PC-3 (cell line): ENCODE data around the gene C1GALT1. TPM values are rescaled to one million over a fixed set of nuclear protein-coding genes. Genes with fewer than 3 reads are reported as not detected.

ENCODE experiments used
- ATAC-seq: fragments of 200-7000 bp; cut with Tn5 transposase; 2 replicates; pipeline ENCODE4 v1.9.1; 2020; ENCODE audit warnings: mild to moderate bottlenecking, moderate library complexity
- BruUV-seq: library from RNA; stranded (reverse); fragments of 400-500 nt; replicated peaks from 2 replicates; lab custom pipeline; 2021; lab: Mats Ljungman, UMichigan
- CTCF ChIA-PET: fragments of 300-600 bp; sonication (Branson Sonifier 250); formaldehyde crosslinking; loops from one replicate; lab custom pipeline; 2022; ENCODE audit warnings: antibody characterized with exemption; lab: Charles Lee
- POLR2A ChIA-PET: fragments of 300-600 bp; sonication (Branson Sonifier 250); formaldehyde crosslinking; loops from one replicate; lab custom pipeline; 2022; ENCODE audit warnings: antibody characterized with exemption; ENCODE audit not compliant: unreplicated experiment; lab: Charles Lee
- DNase-seq: peaks from one replicate; pipeline ENCODE4 v3.0.0-alpha.2; 2015
- H2AFZ ChIP-seq: fragments of 300-600 bp; sonication (generic); 2 replicates; pipeline ENCODE4 v1.6.0; 2016; ENCODE audit warnings: antibody characterized with exemption, low read length
- H3F3A ChIP-seq: fragments of 300-600 bp; sonication (generic); one replicate; pipeline ENCODE4 v1.6.0; 2017; ENCODE audit warnings: antibody characterized with exemption, low read length, control low read depth, mild to moderate bottlenecking; ENCODE audit not compliant: unreplicated experiment
- H3K27ac ChIP-seq: fragments of 300-600 bp; sonication (generic); 2 replicates; pipeline ENCODE4 v1.5.1; 2016; ENCODE audit warnings: mild to moderate bottlenecking, low read length
- H3K27me3 ChIP-seq: fragments of 300-600 bp; sonication (generic); 2 replicates; pipeline ENCODE4 v1.6.1; 2016; ENCODE audit warnings: low read length, mixed read lengths
- H3K36me3 ChIP-seq: fragments of 300-600 bp; sonication (generic); 2 replicates; pipeline ENCODE4 v1.6.1; 2016; ENCODE audit warnings: low read depth, mixed run types, low read length, mixed read lengths
- H3K4me1 ChIP-seq: fragments of 300-600 bp; sonication (generic); 2 replicates; pipeline ENCODE4 v1.5.1; 2016; ENCODE audit warnings: low read length; ENCODE audit not compliant: insufficient read depth
- H3K4me2 ChIP-seq: fragments of 300-600 bp; sonication (generic); 2 replicates; pipeline ENCODE4 v1.6.0; 2016; ENCODE audit warnings: low read length
- H3K4me3 ChIP-seq: fragments of 300-600 bp; sonication (generic); 2 replicates; pipeline ENCODE4 v1.5.1; 2016; ENCODE audit warnings: mild to moderate bottlenecking, low read length, mixed read lengths
- H3K79me2 ChIP-seq: fragments of 300-600 bp; sonication (generic); 2 replicates; pipeline ENCODE4 v1.6.1; 2017; ENCODE audit warnings: low read length, mixed read lengths
- H3K9ac ChIP-seq: fragments of 300-600 bp; sonication (generic); 2 replicates; pipeline ENCODE4 v1.6.0; 2016; ENCODE audit warnings: mild to moderate bottlenecking, low read length
- H3K9me2 ChIP-seq: fragments of 300-600 bp; sonication (generic); replicated peaks from 2 replicates; pipeline ENCODE4 v1.6.1; 2016; ENCODE audit warnings: mixed run types, low read length, mixed read lengths
- H3K9me3 ChIP-seq: fragments of 300-600 bp; sonication (generic); 2 replicates; pipeline ENCODE4 v1.6.1; 2016; ENCODE audit warnings: low read length, mixed read lengths
- H4K20me1 ChIP-seq: fragments of 300-600 bp; sonication (generic); 2 replicates; pipeline ENCODE4 v1.6.1; 2016; ENCODE audit warnings: low read length, mixed read lengths
- EZH2 ChIP-seq: fragments of 300-600 bp; sonication (generic); IDR thresholded peaks from one replicate; pipeline ENCODE4 v1.6.1; 2017; ENCODE audit warnings: antibody characterized with exemption, mild to moderate bottlenecking, low read length; ENCODE audit not compliant: unreplicated experiment
- EZH2phosphoT487 ChIP-seq: fragments of 300-600 bp; sonication (generic); IDR thresholded peaks from 2 replicates; pipeline ENCODE4 v1.6.1; 2018; ENCODE audit warnings: mild to moderate bottlenecking, antibody characterized with exemption, low read length, borderline replicate concordance
- intact Hi-C: fragments of 100-400 bp; cut with micrococcal nuclease; formaldehyde crosslinking; loops from 2 replicates; pipeline ENCODE4 v1.9.0; 2023
- total RNA-seq: library from RNA; depleted of rRNA; stranded (reverse); fragments of >200 nt; gene quantifications from 2 replicates; pipeline ENCODE4 v1.2.3, GENCODE V29; 2014
- TF ChIP-seq, protein P1 (sequence below): fragments of 300-600 bp; sonication (generic); conservative IDR thresholded peaks from 2 replicates; pipeline ENCODE4 v1.5.1; 2017; ENCODE audit warnings: antibody characterized with exemption, low read depth, mild to moderate bottlenecking, low read length

Gene C1GALT1
- total RNA-seq, 1 experiment from 2014 or later = 32.3 TPM

DNA sequence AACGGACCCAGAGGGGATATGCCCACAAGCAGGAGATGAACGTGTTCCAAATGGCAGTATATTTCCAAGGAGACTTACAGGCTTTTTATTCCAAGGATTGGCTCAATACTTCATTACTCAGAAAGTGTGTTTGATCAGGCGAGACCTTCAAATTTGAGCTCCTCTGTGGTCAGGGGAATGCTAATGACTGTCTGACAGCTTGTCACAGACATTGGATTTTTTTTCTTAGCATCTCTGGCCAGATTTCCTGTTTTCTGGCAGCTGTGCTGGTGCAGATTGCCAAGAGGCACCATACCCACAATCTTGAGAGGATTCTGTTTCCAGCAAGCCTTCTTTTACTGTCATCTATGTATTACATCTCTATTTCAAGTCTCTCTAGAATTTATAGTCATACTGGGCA is 93.8 kb downstream of the C1GALT1 start:
- Histone ChIP-seq H3K4me1 (no peaks in the 10 kb centered on the region), H3K79me2 (no peaks in the 10 kb centered on the region), H3K36me3 (no peaks in the 10 kb centered on the region), H3K9me2 (no peaks in the 10 kb centered on the region), H3K27me3 (no peaks in the 10 kb centered on the region), H3K9ac (no peak overlapping the region), H4K20me1 (no peaks in the 10 kb centered on the region), H3K4me2 (no peak overlapping the region), H3K9me3 (no peaks in the 10 kb centered on the region), H2AFZ (no peak overlapping the region), H3K4me3 (no peak overlapping the region), H3K27ac (no peak overlapping the region), H3F3A (no peaks in the 10 kb centered on the region)
- CTCF ChIA-PET = no interaction called here
- no peak for ATAC-seq
- BruUV-seq = no TSS peak
- no peak for DNase-seq
- POLR2A ChIA-PET = interaction anchor here (0.6 kb wide), 1 partner anchor 291 kb away, joined by 3 read pairs; the partner anchor contains the start of gene MIOS
- intact Hi-C loops = no loop called here
- TF ChIP-seq EZH2phosphoT487 (no peak), EZH2 (no peak)
- TF ChIP-seq, protein P1, sequence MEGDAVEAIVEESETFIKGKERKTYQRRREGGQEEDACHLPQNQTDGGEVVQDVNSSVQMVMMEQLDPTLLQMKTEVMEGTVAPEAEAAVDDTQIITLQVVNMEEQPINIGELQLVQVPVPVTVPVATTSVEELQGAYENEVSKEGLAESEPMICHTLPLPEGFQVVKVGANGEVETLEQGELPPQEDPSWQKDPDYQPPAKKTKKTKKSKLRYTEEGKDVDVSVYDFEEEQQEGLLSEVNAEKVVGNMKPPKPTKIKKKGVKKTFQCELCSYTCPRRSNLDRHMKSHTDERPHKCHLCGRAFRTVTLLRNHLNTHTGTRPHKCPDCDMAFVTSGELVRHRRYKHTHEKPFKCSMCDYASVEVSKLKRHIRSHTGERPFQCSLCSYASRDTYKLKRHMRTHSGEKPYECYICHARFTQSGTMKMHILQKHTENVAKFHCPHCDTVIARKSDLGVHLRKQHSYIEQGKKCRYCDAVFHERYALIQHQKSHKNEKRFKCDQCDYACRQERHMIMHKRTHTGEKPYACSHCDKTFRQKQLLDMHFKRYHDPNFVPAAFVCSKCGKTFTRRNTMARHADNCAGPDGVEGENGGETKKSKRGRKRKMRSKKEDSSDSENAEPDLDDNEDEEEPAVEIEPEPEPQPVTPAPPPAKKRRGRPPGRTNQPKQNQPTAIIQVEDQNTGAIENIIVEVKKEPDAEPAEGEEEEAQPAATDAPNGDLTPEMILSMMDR = no peak

DNA sequence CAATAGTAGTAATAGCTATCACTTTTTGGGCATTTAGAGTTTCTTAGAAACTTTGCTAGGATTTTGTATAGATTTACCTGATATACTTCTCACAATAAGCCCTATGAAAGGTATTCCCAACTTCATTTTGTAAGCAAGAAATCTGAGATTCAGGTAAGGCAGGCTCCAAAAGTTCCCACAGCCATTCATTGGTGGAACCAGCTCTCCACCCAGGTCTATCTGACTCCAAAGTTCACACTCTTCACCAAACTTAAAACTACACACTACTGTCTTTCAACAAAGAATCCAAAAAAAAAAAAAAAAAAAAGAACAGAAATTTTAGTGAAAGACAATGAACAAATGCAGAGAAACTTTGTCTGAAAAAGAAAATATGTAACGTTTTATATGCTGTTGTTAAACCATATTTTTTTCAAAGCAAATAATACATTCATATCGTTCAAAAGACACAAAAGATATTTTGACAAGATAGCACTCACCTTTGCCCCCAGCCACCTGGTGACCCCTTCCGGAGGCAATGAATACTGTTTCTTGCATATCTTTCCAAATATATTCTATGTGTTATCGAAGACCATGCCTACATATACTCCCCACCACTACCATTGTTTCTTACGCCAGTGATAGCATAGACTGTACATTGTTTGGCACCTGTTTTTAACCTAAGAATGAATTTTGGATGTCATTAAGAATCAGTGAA is 108.2 kb downstream of the C1GALT1 start:
- Histone ChIP-seq H3K4me2 (no peak overlapping the region), H3F3A (no peaks in the 10 kb centered on the region), H3K36me3 (no peaks in the 10 kb centered on the region), H3K4me1 (no peaks in the 10 kb centered on the region), H2AFZ (no peak overlapping the region), H3K27ac (no peak overlapping the region), H3K9me2 (no peaks in the 10 kb centered on the region), H3K9ac (no peak overlapping the region), H3K9me3 (no peaks in the 10 kb centered on the region), H4K20me1 (no peaks in the 10 kb centered on the region), H3K4me3 (no peak overlapping the region), H3K27me3 (no peaks in the 10 kb centered on the region), H3K79me2 (no peaks in the 10 kb centered on the region)
- ATAC-seq (no peak), DNase-seq (no peak)
- BruUV-seq = no TSS peak
- TF ChIP-seq EZH2phosphoT487 (no peak), EZH2 (no peak)
- TF ChIP-seq, protein P1 = no peak
- POLR2A ChIA-PET = no interaction called here
- CTCF ChIA-PET = no interaction called here
- intact Hi-C loops = no loop called here

DNA sequence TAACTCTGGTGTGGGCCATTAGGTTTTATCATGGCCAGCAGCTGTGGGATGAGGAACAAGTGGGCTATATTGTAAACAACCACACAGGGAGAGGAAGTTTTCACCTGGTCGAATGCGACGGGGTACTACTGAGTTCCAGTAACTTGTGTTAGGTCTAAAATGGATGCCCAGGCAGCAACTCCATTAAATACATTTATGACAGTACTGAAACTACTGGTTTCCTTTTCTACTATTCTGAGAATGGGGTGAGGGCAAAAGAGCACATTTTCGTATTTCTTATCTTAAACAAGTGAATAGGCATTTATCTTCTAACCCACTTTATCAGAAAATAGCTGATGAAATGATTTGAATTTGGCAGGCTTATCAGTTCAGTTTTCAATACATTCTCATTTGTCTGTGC is 109.7 kb downstream of the C1GALT1 start:
- Histone ChIP-seq H3K79me2 (no peaks in the 10 kb centered on the region), H2AFZ (no peak overlapping the region), H3K4me1 (no peaks in the 10 kb centered on the region), H3K9me2 (no peaks in the 10 kb centered on the region), H3K4me2 (no peak overlapping the region), H3K4me3 (no peak overlapping the region), H3K9ac (no peak overlapping the region), H3K27me3 (no peaks in the 10 kb centered on the region), H3K9me3 (no peaks in the 10 kb centered on the region), H3K27ac (no peak overlapping the region), H3F3A (no peaks in the 10 kb centered on the region), H3K36me3 (no peaks in the 10 kb centered on the region), H4K20me1 (no peaks in the 10 kb centered on the region)
- DNase-seq (no peak), ATAC-seq (no peak)
- intact Hi-C loops = no loop called here
- CTCF ChIA-PET = no interaction called here
- POLR2A ChIA-PET = no interaction called here
- TF ChIP-seq, protein P1 = no peak
- TF ChIP-seq EZH2phosphoT487 = no peak
- no peak for TF ChIP-seq EZH2
- no TSS peak for BruUV-seq
